Caco-2 (cell line): ENCODE results near the gene FGF5. TPM values are rescaled to one million over a fixed set of nuclear protein-coding genes. Genes with fewer than 3 reads are reported as not detected.

ENCODE experiments used
- BruUV-seq: library from RNA; stranded (reverse); fragments of 400-500 nt; replicated peaks from 2 replicates; lab custom pipeline; 2021; lab: Mats Ljungman, UMichigan
- CTCF ChIA-PET: fragments of 300-600 bp; sonication (Branson Sonifier 250); formaldehyde crosslinking; loops from one replicate; lab custom pipeline; 2022; ENCODE audit warnings: antibody characterized with exemption; lab: Charles Lee
- POLR2A ChIA-PET: fragments of 300-600 bp; sonication (Branson Sonifier 250); formaldehyde crosslinking; loops from one replicate; lab custom pipeline; 2022; ENCODE audit warnings: antibody characterized with exemption; lab: Charles Lee
- DNase-seq, 2 experiments: peaks; one replicate each; pipeline versions ENCODE4 v3.0.0 to v3.0.0-alpha.2; 2020 to 2022
- H3K27me3 ChIP-seq: replicated peaks from 2 replicates; pipeline ENCODE4 v1.6.0; 2011; ENCODE audit warnings: low read length; ENCODE audit not compliant: control insufficient read depth, insufficient read depth
- H3K36me3 ChIP-seq: 2 replicates; pipeline ENCODE4 v1.5.1; 2011; ENCODE audit warnings: low read length; ENCODE audit not compliant: control insufficient read depth, insufficient read depth
- H3K4me1 ChIP-seq: fragments of 250-450 bp; sonication (Bioruptor Pico); 2 replicates; pipeline ENCODE4 v1.5.1; 2020; ENCODE audit warnings: mild to moderate bottlenecking
- H3K4me3 ChIP-seq: 2 replicates; pipeline ENCODE4 v1.5.1; 2011; ENCODE audit warnings: low read depth, mild to moderate bottlenecking, control low read depth, low read length
- H3K9me3 ChIP-seq: fragments of 250-450 bp; sonication (Bioruptor Pico); 2 replicates; pipeline ENCODE4 v1.5.1; 2020; ENCODE audit warnings: mild to moderate bottlenecking, moderate library complexity
- H3K27ac Mint-ChIP-seq: one replicate; pipeline ENCODE4 v1.8.0; 2022; ENCODE audit warnings: mixed read lengths; ENCODE audit not compliant: unreplicated experiment
- H3K27me3 Mint-ChIP-seq: one replicate; pipeline ENCODE4 v1.8.0; 2022; ENCODE audit warnings: mixed read lengths; ENCODE audit not compliant: insufficient read depth, unreplicated experiment
- H3K36me3 Mint-ChIP-seq: one replicate; pipeline ENCODE4 v1.8.0; 2022; ENCODE audit warnings: mild to moderate bottlenecking, mixed read lengths; ENCODE audit not compliant: insufficient read depth, unreplicated experiment
- H3K4me1 Mint-ChIP-seq: one replicate; pipeline ENCODE4 v1.8.0; 2022; ENCODE audit warnings: low read depth, mixed read lengths; ENCODE audit not compliant: unreplicated experiment
- H3K4me3 Mint-ChIP-seq: one replicate; pipeline ENCODE4 v1.8.0; 2022; ENCODE audit warnings: mild to moderate bottlenecking, moderate library complexity, mixed read lengths; ENCODE audit not compliant: unreplicated experiment
- H3K9me3 Mint-ChIP-seq: one replicate; pipeline ENCODE4 v1.8.0; 2022; ENCODE audit warnings: mixed read lengths; ENCODE audit not compliant: unreplicated experiment
- CTCF ChIP-seq, 2 experiments: fragments of 200-600 bp in 1 of 2; IDR thresholded peaks; 1 replicate in 1 of 2; 2 replicates in 1 of 2; pipeline versions ENCODE4 v1.5.1 to v1.8.0; 2011 to 2022; ENCODE audit warnings: antibody characterized with exemption in 1 of 2, control low read depth in 1 of 2, inconsistent platforms in 1 of 2, low read depth in 1 of 2, low read length in 1 of 2, mild to moderate bottlenecking in 1 of 2, moderate library complexity in 1 of 2; ENCODE audit not compliant: insufficient read depth in 1 of 2, severe bottlenecking in 1 of 2, unreplicated experiment in 1 of 2
- intact Hi-C: fragments of 100-400 bp; cut with micrococcal nuclease; formaldehyde crosslinking; loops from one replicate; pipeline ENCODE4 v1.10.0; 2022; ENCODE audit not compliant: unreplicated experiment
- total RNA-seq: library from RNA; stranded (reverse); gene quantifications from 2 replicates; pipeline ENCODE4 v1.2.3, GENCODE V29; 2022

Gene FGF5
- total RNA-seq, 1 experiment from 2014 or later, result not detected

GRCh38 chr4:80307183-80307735 is 40.8 kb downstream of the FGF5 start:
- H3K36me3 Mint-ChIP-seq, result no peaks in the 10 kb centered on the region
- BruUV-seq, result no TSS peak
- H3K4me1 Mint-ChIP-seq, result no peaks in the 10 kb centered on the region
- intact Hi-C loops, result no loop called here
- CTCF ChIA-PET, result no interaction called here
- H3K4me1 ChIP-seq, result no peaks in the 10 kb centered on the region
- no peak overlapping the region for H3K4me3 ChIP-seq
- no peak overlapping the region for H3K27ac Mint-ChIP-seq
- no peaks in the 10 kb centered on the region for H3K36me3 ChIP-seq
- no peaks in the 10 kb centered on the region for H3K27me3 ChIP-seq
- POLR2A ChIA-PET, result no interaction called here
- no peaks in the 10 kb centered on the region for H3K9me3 Mint-ChIP-seq
- peaks cover 9% of the 10 kb centered on the region for H3K27me3 Mint-ChIP-seq
- no peak overlapping the region for H3K4me3 Mint-ChIP-seq
- TF ChIP-seq CTCF (IDR thresholded peaks at IDR 0.05; ENCODE audit: insufficient read depth in 1 of 2, low read depth in 1 of 2, low read length in 1 of 2, severe bottlenecking in 1 of 2, unreplicated experiment in 1 of 2), result no peak
- no peak for DNase-seq
- H3K9me3 ChIP-seq, result no peaks in the 10 kb centered on the region

GRCh38 chr4:80307774-80308465 is 41.5 kb downstream of the FGF5 start:
- H3K4me1 Mint-ChIP-seq, result no peaks in the 10 kb centered on the region
- H3K27me3 Mint-ChIP-seq, result peaks cover 9% of the 10 kb centered on the region
- Histone ChIP-seq H3K9me3 (no peaks in the 10 kb centered on the region), H3K27me3 (no peaks in the 10 kb centered on the region), H3K36me3 (no peaks in the 10 kb centered on the region), H3K4me1 (no peaks in the 10 kb centered on the region), H3K4me3 (no peak overlapping the region)
- CTCF ChIA-PET, result interaction anchor here (0.5 kb wide), 1 partner anchor 28 kb away, joined by 4 read pairs; the partner anchor contains the start of gene CFAP299
- no peak overlapping the region for H3K4me3 Mint-ChIP-seq
- H3K36me3 Mint-ChIP-seq, result no peaks in the 10 kb centered on the region
- DNase-seq, result no peak
- POLR2A ChIA-PET, result no interaction called here
- intact Hi-C loops, result no loop called here
- no peaks in the 10 kb centered on the region for H3K9me3 Mint-ChIP-seq
- TF ChIP-seq CTCF (IDR thresholded peaks at IDR 0.05; ENCODE audit: insufficient read depth in 1 of 2, low read depth in 1 of 2, low read length in 1 of 2, severe bottlenecking in 1 of 2, unreplicated experiment in 1 of 2), result no peak
- H3K27ac Mint-ChIP-seq, result no peak overlapping the region
- BruUV-seq, result no TSS peak

- no TSS peak for BruUV-seq
- intact Hi-C loops, result no loop called here
These were observed 42.0 kb downstream of the FGF5 start for GRCh38 chr4:80308466-80308822.

More at GRCh38 chr4:80308466-80308822, 42.0 kb downstream of the FGF5 start:
- DNase-seq, result no peak
- H3K9me3 Mint-ChIP-seq, result no peaks in the 10 kb centered on the region
- Histone ChIP-seq H3K4me1 (no peaks in the 10 kb centered on the region), H3K36me3 (no peaks in the 10 kb centered on the region), H3K4me3 (no peak overlapping the region), H3K27me3 (no peaks in the 10 kb centered on the region), H3K9me3 (no peaks in the 10 kb centered on the region)
- H3K4me3 Mint-ChIP-seq, result no peak overlapping the region
- no peak overlapping the region for H3K27ac Mint-ChIP-seq
- H3K27me3 Mint-ChIP-seq, result peaks cover 9% of the 10 kb centered on the region
- ChIA-PET POLR2A (no interaction called here), CTCF (interaction anchor here (0.5 kb wide), 1 partner anchor 27 kb away, joined by 4 read pairs; the partner anchor contains the start of gene CFAP299)
- H3K4me1 Mint-ChIP-seq, result no peaks in the 10 kb centered on the region
- H3K36me3 Mint-ChIP-seq, result no peaks in the 10 kb centered on the region
- TF ChIP-seq CTCF (IDR thresholded peaks at IDR 0.05; ENCODE audit: insufficient read depth in 1 of 2, low read depth in 1 of 2, low read length in 1 of 2, severe bottlenecking in 1 of 2, unreplicated experiment in 1 of 2), result no peak
